Suprapubic skin (tissue), 4 donors: ENCODE data around the gene MOCOS.

Experiments used
- EP300 ChIP-seq: sonication (generic); formaldehyde crosslinking; IDR thresholded peaks from one replicate; pipeline ENCODE4 v1.6.1; 2017; ENCODE audit warnings: antibody characterized with exemption
- POLR2AphosphoS5 ChIP-seq, 3 donors: sonication (generic); formaldehyde crosslinking; IDR thresholded peaks; one replicate each; pipeline ENCODE4 v1.6.1; 2017; ENCODE audit warnings: antibody characterized with exemption in 3 of 3

DNA sequence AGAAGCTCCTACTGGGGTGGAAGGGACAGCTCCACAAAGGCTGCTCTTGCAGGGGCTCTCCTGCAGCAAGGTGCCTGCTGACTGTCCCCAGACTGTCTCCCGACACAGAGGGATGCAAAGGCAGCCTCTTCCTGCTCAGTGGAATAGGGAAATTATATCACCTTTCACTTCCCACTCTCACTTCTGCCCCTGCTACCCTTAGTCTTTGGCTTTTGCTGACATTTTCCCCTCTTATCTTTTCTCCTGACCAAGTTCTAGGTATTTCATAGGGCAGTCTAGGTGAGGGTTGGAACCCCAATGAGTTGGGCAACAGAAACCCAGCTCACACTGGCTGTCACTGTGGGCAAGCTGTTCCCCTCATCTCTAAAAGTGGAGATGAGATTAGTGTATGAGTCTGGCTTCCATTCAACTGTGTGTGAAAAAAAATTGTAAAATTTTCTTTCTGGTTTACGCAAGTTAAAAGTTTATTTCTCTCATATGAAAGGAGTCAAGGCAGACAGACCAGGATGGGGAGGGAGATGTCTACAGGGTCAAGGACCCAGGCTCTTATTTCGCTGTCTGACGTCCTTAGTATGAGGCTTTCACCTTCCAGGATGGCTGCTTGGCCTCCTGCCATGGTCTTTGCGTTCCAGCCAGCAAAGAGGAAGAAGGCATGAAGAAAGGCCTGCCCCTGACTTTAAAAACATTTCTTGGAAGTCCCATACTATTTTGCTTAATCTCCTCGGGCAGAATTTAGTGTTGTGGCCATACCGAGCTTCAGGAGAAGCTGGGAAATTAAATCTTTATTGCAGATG, 7.5 kb upstream of the MOCOS start:
- TF ChIP-seq POLR2AphosphoS5 (IDR thresholded peaks at IDR 0.05) (no peak), EP300 (no peak)
